Endothelial cell of umbilical vein (primary cell): Measurements from ENCODE around the gene WRAP73. TPM values are rescaled to one million over a fixed set of nuclear protein-coding genes. Genes with fewer than 3 reads are reported as not detected.

ENCODE experiments used
- BruUV-seq: library from RNA; stranded (reverse); fragments of 400-500 nt; replicated peaks from 2 replicates; lab custom pipeline; 2021; lab: Mats Ljungman, UMichigan
- CTCF ChIA-PET: fragments of 300-600, 350-600 bp; sonication (Branson Sonifier 250); formaldehyde crosslinking; loops from one replicate; lab custom pipeline; 2021; ENCODE audit warnings: antibody characterized with exemption, inconsistent platforms; lab: Charles Lee
- POLR2A ChIA-PET: fragments of 300-600, 350-600 bp; sonication (Branson Sonifier 250); formaldehyde crosslinking; loops from one replicate; lab custom pipeline; 2021; ENCODE audit warnings: antibody characterized with exemption, inconsistent platforms; lab: Charles Lee
- DNase-seq: peaks from one replicate; pipeline ENCODE4 v3.0.0-alpha.2; 2011; ENCODE audit warnings: low read depth, low spot score
- FAIRE-seq: peaks from 2 replicates; lab custom pipeline; 2011; peaks lifted over from hg19 to GRCh38; lab: Jason Lieb, UNC
- H2AFZ ChIP-seq: 2 replicates; pipeline ENCODE4 v1.6.0; 2012; ENCODE audit warnings: low read depth, low read length, control low read depth, inconsistent platforms
- H3K27ac ChIP-seq: 2 replicates; pipeline ENCODE4 v1.5.1; 2011; ENCODE audit warnings: low read depth, mild to moderate bottlenecking, control low read depth, low read length, moderate library complexity; ENCODE audit not compliant: insufficient read depth
- H3K27me3 ChIP-seq, 2 experiments: 2 replicates each; pipeline versions ENCODE4 v1.6.0 to v1.6.1; 2011; ENCODE audit warnings: low read length in 2 of 2, mixed read lengths in 1 of 2; ENCODE audit not compliant: control insufficient read depth in 2 of 2, insufficient read depth in 2 of 2
- H3K36me3 ChIP-seq, 2 experiments: 2 replicates in 1 of 2; 3 replicates in 1 of 2; pipeline ENCODE4 v1.5.1; 2011; ENCODE audit warnings: low read length in 2 of 2, mild to moderate bottlenecking in 1 of 2, moderate library complexity in 1 of 2; ENCODE audit not compliant: control insufficient read depth in 2 of 2, insufficient read depth in 2 of 2; ENCODE audit errors: extremely low read depth in 1 of 2
- H3K4me1 ChIP-seq: 3 replicates; pipeline ENCODE4 v1.5.1; 2011; ENCODE audit warnings: mild to moderate bottlenecking, low read length; ENCODE audit not compliant: control insufficient read depth, insufficient read depth; ENCODE audit errors: extremely low read depth
- H3K4me2 ChIP-seq: 2 replicates; pipeline ENCODE4 v1.6.1; 2011; ENCODE audit warnings: low read length, control low read depth, mixed read lengths; ENCODE audit not compliant: insufficient read depth
- H3K4me3 ChIP-seq, 3 experiments: fragments of 200-600 bp in 1 of 3; sonication (generic), shearing (Covaris generic) in 1 of 3; replicated peaks in 1 of 3; 2 replicates each; pipeline ENCODE4 v1.5.1; 2011 to 2016; ENCODE audit warnings: control low read depth in 3 of 3, low read length in 3 of 3, mild to moderate bottlenecking in 2 of 3, inconsistent platforms in 1 of 3, low read depth in 1 of 3, moderate library complexity in 1 of 3; ENCODE audit not compliant: insufficient read depth in 1 of 3
- H3K79me2 ChIP-seq: 2 replicates; pipeline ENCODE4 v1.6.0; 2012; ENCODE audit warnings: low read length, inconsistent platforms; ENCODE audit not compliant: control insufficient read depth, insufficient read depth
- H3K9ac ChIP-seq: replicated peaks from 2 replicates; pipeline ENCODE3; 2011; ENCODE audit warnings: low read length, control low read depth; ENCODE audit not compliant: insufficient read depth; ENCODE audit errors: extremely low read depth
- H3K9me1 ChIP-seq: replicated peaks from 3 replicates; pipeline ENCODE4 v1.6.0; 2011; ENCODE audit warnings: mild to moderate bottlenecking, low read length; ENCODE audit not compliant: control insufficient read depth, insufficient read depth; ENCODE audit errors: extremely low read depth
- H3K9me3 ChIP-seq: replicated peaks from 2 replicates; pipeline ENCODE4 v1.5.1; 2012; ENCODE audit warnings: low read length, inconsistent platforms; ENCODE audit not compliant: control insufficient read depth, insufficient read depth
- H4K20me1 ChIP-seq: replicated peaks from 2 replicates; pipeline ENCODE3; 2011; ENCODE audit warnings: mild to moderate bottlenecking, low read length; ENCODE audit not compliant: control insufficient read depth, insufficient read depth; ENCODE audit errors: extremely low read depth
- EZH2 ChIP-seq: IDR thresholded peaks from 2 replicates; pipeline ENCODE4 v1.6.1; 2012; ENCODE audit warnings: borderline replicate concordance, low read depth, mild to moderate bottlenecking, moderate library complexity, low read length, inconsistent platforms; ENCODE audit not compliant: severe bottlenecking
- FOS ChIP-seq: IDR thresholded peaks from 2 replicates; pipeline ENCODE4 v1.6.1; 2011; ENCODE audit warnings: mild to moderate bottlenecking, low read length, moderate library complexity, borderline replicate concordance; ENCODE audit not compliant: insufficient read depth
- GATA2 ChIP-seq: IDR thresholded peaks from 2 replicates; pipeline ENCODE4 v1.7.0; 2011; ENCODE audit warnings: low read depth, mild to moderate bottlenecking, moderate library complexity, mixed read lengths, low read length; ENCODE audit not compliant: insufficient read length, insufficient read depth
- JUN ChIP-seq: IDR thresholded peaks from 2 replicates; pipeline ENCODE4 v1.6.1; 2011; ENCODE audit warnings: borderline replicate concordance, low read depth; ENCODE audit not compliant: insufficient read length, insufficient read depth
- MYC ChIP-seq: IDR thresholded peaks from one replicate; pipeline ENCODE4 v1.6.1; 2011; ENCODE audit warnings: mild to moderate bottlenecking, low read depth, low read length
- POLR2A ChIP-seq: IDR thresholded peaks from 2 replicates; pipeline ENCODE4 v1.6.1; 2012; ENCODE audit warnings: low read depth, mild to moderate bottlenecking, control low read depth, low read length
- POLR2AphosphoS5 ChIP-seq: IDR thresholded peaks from 2 replicates; pipeline ENCODE4 v1.6.1; 2012; ENCODE audit warnings: low read depth, mild to moderate bottlenecking, control low read depth, low read length, moderate library complexity; ENCODE audit not compliant: insufficient read depth
- dilution Hi-C: fragments of 300-500 bp; cut with MboI; formaldehyde crosslinking; loops from one replicate; pipeline ENCODE4 v1.15.0; 2019; ENCODE audit warnings: low sequenced_read_pairs; ENCODE audit not compliant: extremely low pct_ligation_motif_present
- intact Hi-C: fragments of 100-400 bp; cut with micrococcal nuclease; formaldehyde crosslinking; loops from one replicate; pipeline ENCODE4 v1.10.0; 2022
- polyA plus RNA-seq, 4 experiments: library from polyadenylated mRNA; depleted of rRNA in 3 of 4; stranded (reverse) in 3 of 4; unstranded in 1 of 4; fragments of >200 nt; gene quantifications; 2 replicates each; pipeline versions ENCODE4 v1.2.1 to v1.2.3, GENCODE V29; 2011 to 2012; ENCODE audit warnings: missing spikeins in 1 of 4
- total RNA-seq: library from RNA; stranded (reverse); gene quantifications from 2 replicates; pipeline ENCODE4 v1.2.3, GENCODE V29; 2021
- TF ChIP-seq, protein P1 (sequence below), 2 donors: IDR thresholded peaks; 1 replicate in 1 of 2; 2 replicates in 1 of 2; pipeline ENCODE4 v1.5.1; 2011; ENCODE audit warnings: low read length in 2 of 2, mild to moderate bottlenecking in 2 of 2, moderate library complexity in 2 of 2, control low read depth in 1 of 2, inconsistent platforms in 1 of 2, low read depth in 1 of 2; ENCODE audit not compliant: insufficient read depth in 1 of 2; ENCODE audit errors: extremely low read depth in 1 of 2
- TF ChIP-seq, protein P2 (sequence below): IDR thresholded peaks from 2 replicates; pipeline ENCODE4 v1.6.1; 2011; ENCODE audit not compliant: insufficient read depth, insufficient read length

The WRAP73 gene
- total and polyA plus RNA-seq, 2 donors (not counting 3 experiments of a cell fraction or from before 2014, with no cell fraction given): 23.0 to 50.7 TPM

DNA sequence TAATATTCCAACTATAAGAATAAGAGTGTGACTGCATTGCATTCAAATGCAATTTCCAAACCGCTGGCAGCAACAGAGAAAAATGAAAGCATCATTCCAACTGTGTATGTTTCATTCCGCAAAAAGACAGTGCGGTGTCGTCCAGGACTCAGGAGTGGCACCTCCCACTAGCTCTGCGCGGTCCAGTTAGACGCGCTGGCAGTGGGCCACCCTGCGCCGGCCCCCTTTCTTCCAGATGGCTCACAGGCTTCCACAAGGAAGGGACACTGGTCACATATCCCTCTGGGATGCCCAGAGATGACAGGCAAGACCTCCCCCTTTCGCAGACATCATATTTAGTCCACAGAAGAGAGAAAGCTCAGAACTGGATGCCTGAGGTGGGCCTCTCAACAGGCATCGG is 11.9 kb downstream of the WRAP73 start:
- peaks cover 0 to 25% of the 10 kb centered on the region in 2 experiments for H3K36me3 ChIP-seq
- no peaks in the 10 kb centered on the region for H3K27me3 ChIP-seq
- FAIRE-seq: no peak
- no peaks in the 10 kb centered on the region for H3K79me2 ChIP-seq
- POLR2A ChIA-PET: no interaction called here
- H3K9me3 ChIP-seq: no peaks in the 10 kb centered on the region
- no peak overlapping the region for H3K4me2 ChIP-seq
- no peaks in the 10 kb centered on the region for H4K20me1 ChIP-seq
- CTCF ChIA-PET: interaction anchor here (1.6 kb wide), 1 partner anchor 11 kb away, joined by 4 read pairs; no protein-coding TSS in a partner anchor
- DNase-seq: no peak
- no peaks in the 10 kb centered on the region for H3K9me1 ChIP-seq
- dilution Hi-C loops (no loop called here), intact Hi-C loops (no loop called here)
- BruUV-seq: no TSS peak
- no peak overlapping the region for H3K27ac ChIP-seq
- no peak overlapping the region for H2AFZ ChIP-seq
- TF ChIP-seq POLR2A (no peak), FOS (no peak), JUN (no peak), EZH2 (no peak), POLR2AphosphoS5 (no peak), MYC (no peak), GATA2 (no peak)
- TF ChIP-seq, protein P1, sequence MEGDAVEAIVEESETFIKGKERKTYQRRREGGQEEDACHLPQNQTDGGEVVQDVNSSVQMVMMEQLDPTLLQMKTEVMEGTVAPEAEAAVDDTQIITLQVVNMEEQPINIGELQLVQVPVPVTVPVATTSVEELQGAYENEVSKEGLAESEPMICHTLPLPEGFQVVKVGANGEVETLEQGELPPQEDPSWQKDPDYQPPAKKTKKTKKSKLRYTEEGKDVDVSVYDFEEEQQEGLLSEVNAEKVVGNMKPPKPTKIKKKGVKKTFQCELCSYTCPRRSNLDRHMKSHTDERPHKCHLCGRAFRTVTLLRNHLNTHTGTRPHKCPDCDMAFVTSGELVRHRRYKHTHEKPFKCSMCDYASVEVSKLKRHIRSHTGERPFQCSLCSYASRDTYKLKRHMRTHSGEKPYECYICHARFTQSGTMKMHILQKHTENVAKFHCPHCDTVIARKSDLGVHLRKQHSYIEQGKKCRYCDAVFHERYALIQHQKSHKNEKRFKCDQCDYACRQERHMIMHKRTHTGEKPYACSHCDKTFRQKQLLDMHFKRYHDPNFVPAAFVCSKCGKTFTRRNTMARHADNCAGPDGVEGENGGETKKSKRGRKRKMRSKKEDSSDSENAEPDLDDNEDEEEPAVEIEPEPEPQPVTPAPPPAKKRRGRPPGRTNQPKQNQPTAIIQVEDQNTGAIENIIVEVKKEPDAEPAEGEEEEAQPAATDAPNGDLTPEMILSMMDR (IDR thresholded peaks at IDR 0.05; ENCODE audit: extremely low read depth in 1 of 2, insufficient read depth in 1 of 2, low read depth in 1 of 2, low read length in 2 of 2): no peak
- TF ChIP-seq, protein P2, sequence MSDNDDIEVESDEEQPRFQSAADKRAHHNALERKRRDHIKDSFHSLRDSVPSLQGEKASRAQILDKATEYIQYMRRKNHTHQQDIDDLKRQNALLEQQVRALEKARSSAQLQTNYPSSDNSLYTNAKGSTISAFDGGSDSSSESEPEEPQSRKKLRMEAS: no peak
- H3K4me1 ChIP-seq: no peaks in the 10 kb centered on the region
- no peak overlapping the region for H3K9ac ChIP-seq
- H3K4me3 ChIP-seq: no peak overlapping the region
